Activated CD8-positive, alpha-beta memory T cell treated with anti-CD3 and anti-CD28 coated beads for 36 hours (primary cell): ENCODE data around the gene SMDT1. TPM values are rescaled to one million over a fixed set of nuclear protein-coding genes. Genes with fewer than 3 reads are reported as not detected.
"Not testable (repeated sequence)": the region's sequence is repeated elsewhere in the genome, so short reads cannot be mapped to it uniquely, and the experiment has no call there.

Experiments
- CTCF ChIA-PET: fragments of 350-600 bp; sonication (Branson Sonifier 250); formaldehyde crosslinking; loops from one replicate; lab custom pipeline; 2021; ENCODE audit warnings: antibody characterized with exemption; lab: Charles Lee
- POLR2A ChIA-PET: fragments of 350-600 bp; sonication (Branson Sonifier 250); formaldehyde crosslinking; loops from one replicate; lab custom pipeline; 2021; ENCODE audit warnings: antibody characterized with exemption; lab: Charles Lee
- total RNA-seq, 2 experiments: library from RNA; stranded (reverse); gene quantifications; one replicate each; pipeline ENCODE4 v1.2.3, GENCODE V29; 2021

Gene SMDT1
- total RNA-seq, 2 experiments from 2014 or later = 63.5 to 66.3 TPM

- CTCF ChIA-PET = not testable (repeated sequence)
Measured at GRCh38 chr22:42130182-42130581, 50.7 kb downstream of the SMDT1 start.

GRCh38 chr22:42130639-42131431, 51.3 kb downstream of the SMDT1 start, which contains the start of gene CYP2D6:
Gene CYP2D6, minus strand, starts transcription at chr22:42130810. Its CDS starts 19 bp downstream, at chr22:42130791.
- CTCF ChIA-PET, POLR2A ChIA-PET: not testable (repeated sequence)

More at GRCh38 chr22:42130182-42130581, 50.7 kb downstream of the SMDT1 start:
- POLR2A ChIA-PET = not testable (repeated sequence)

- ChIA-PET CTCF (no interaction called here), POLR2A (interaction anchor here (0.6 kb wide), 1 partner anchor 133 kb away, joined by 3 read pairs; no protein-coding TSS in a partner anchor)
Measured at GRCh38 chr22:42131562-42131961, 52.1 kb downstream of the SMDT1 start.

GRCh38 chr22:42132457-42132856, 53.0 kb downstream of the SMDT1 start:
- ChIA-PET POLR2A (no interaction called here), CTCF (interaction anchor here (0.7 to 1.4 kb wide), 2 partner anchors 57 to 304 kb away, joined by 3 to 6 read pairs; no protein-coding TSS in a partner anchor)

Other genes starting within 250 kb of the SMDT1 start
- gene SREBF2, start 246.6 kb upstream of the SMDT1 start, total RNA-seq = 100 to 1,000 TPM; 103 to 104 TPM
- 1 to 10 TPM; 1.1 to 1.7 TPM for gene SHISA8, start 164.6 kb upstream of the SMDT1 start, total RNA-seq
- 1 to 10 TPM; 3.6 to 3.9 TPM for gene TNFRSF13C, start 152.9 kb upstream of the SMDT1 start, total RNA-seq
- gene CENPM, start 132.5 kb upstream of the SMDT1 start, total RNA-seq = 10 to 100 TPM; 80.8 to 84.9 TPM
- under 1 TPM; 0.36 to 0.55 TPM for gene SEPTIN3, start 110.3 kb upstream of the SMDT1 start, total RNA-seq
- under 1 TPM; 0.36 to 0.42 TPM for gene WBP2NL, start 80.9 kb upstream of the SMDT1 start, total RNA-seq
- 10 to 100 TPM; 20.0 to 20.9 TPM for gene NAGA, start 8.9 kb upstream of the SMDT1 start, total RNA-seq
- 1 to 10 TPM; 3.0 to 3.2 TPM for gene PHETA2, start 5.5 kb upstream of the SMDT1 start, total RNA-seq
- 100 to 1,000 TPM; 109 to 112 TPM for gene NDUFA6, start 11.1 kb downstream of the SMDT1 start, total RNA-seq
- gene CYP2D6, start 51.1 kb downstream of the SMDT1 start, total RNA-seq = 1 to 10 TPM; 1.2 to 1.4 TPM
- gene TCF20, start 191.0 kb downstream of the SMDT1 start, total RNA-seq = 10 to 100 TPM; 65.3 to 68.0 TPM